GM12873 (cell line): ENCODE data around the gene SLFN12L.
A peak's percentile ranks its signal among the peaks of the same experiment; 100 is the strongest.

Experiments
- CTCF ChIP-seq: IDR thresholded peaks from 2 replicates; pipeline ENCODE4 v1.5.1; 2012; ENCODE audit warnings: low read depth, mild to moderate bottlenecking, moderate library complexity, low read length, control low read depth; ENCODE audit not compliant: insufficient read depth; ENCODE audit errors: missing control alignments

The SLFN12L gene

GRCh38 chr17:35569405-35569804, 31.9 kb upstream of the SLFN12L start:
- no peak for TF ChIP-seq CTCF

- no peak for TF ChIP-seq CTCF
These were observed 31.1 kb upstream of the SLFN12L start for GRCh38 chr17:35568561-35568960.

- no peak for TF ChIP-seq CTCF
These were observed 29.5 kb upstream of the SLFN12L start for GRCh38 chr17:35566968-35567367.

GRCh38 chr17:35560703-35561102, 23.2 kb upstream of the SLFN12L start, which contains the start of gene SLFN14:
SLFN14 (minus strand) TSS chr17:35560819; CDS start chr17:35558062, 2,757 bp downstream.
- no peak for TF ChIP-seq CTCF

GRCh38 chr17:35559495-35560210, 22.2 kb upstream of the SLFN12L start:
- no peak for TF ChIP-seq CTCF

GRCh38 chr17:35557353-35557752, 19.9 kb upstream of the SLFN12L start:
- no peak for TF ChIP-seq CTCF

GRCh38 chr17:35555691-35556090, 18.2 kb upstream of the SLFN12L start:
- peak; percentile 34 for TF ChIP-seq CTCF
